Trophoblast cell (in vitro differentiated cells and primary cell): ENCODE measurements around the gene AKNA.
A peak's percentile ranks its signal among the peaks of the same experiment; 100 is the strongest.

Experiments used
- DNase-seq, 2 donors: peaks; one replicate each; pipeline ENCODE4 v3.0.0-alpha.2; 2016
- H2AFZ ChIP-seq: 2 replicates; pipeline ENCODE4 v1.6.1; 2013; ENCODE audit warnings: low read length, moderate library complexity, mild to moderate bottlenecking; ENCODE audit not compliant: insufficient read depth, poor library complexity
- H2AK5ac ChIP-seq: 2 replicates; pipeline ENCODE4 v1.6.1; 2013; ENCODE audit warnings: mild to moderate bottlenecking, low read length
- H2BK120ac ChIP-seq: 2 replicates; pipeline ENCODE4 v1.6.1; 2013; ENCODE audit warnings: low read length, mild to moderate bottlenecking, moderate library complexity; ENCODE audit not compliant: insufficient read depth, poor library complexity
- H2BK12ac ChIP-seq: 2 replicates; pipeline ENCODE4 v1.6.1; 2013; ENCODE audit warnings: mild to moderate bottlenecking, low read length, moderate library complexity
- H2BK5ac ChIP-seq: 2 replicates; pipeline ENCODE4 v1.6.1; 2013; ENCODE audit warnings: low read length, low read depth, moderate library complexity, mild to moderate bottlenecking; ENCODE audit not compliant: poor library complexity
- H3K14ac ChIP-seq: 2 replicates; pipeline ENCODE4 v1.6.1; 2013; ENCODE audit warnings: mild to moderate bottlenecking, low read length
- H3K18ac ChIP-seq: 2 replicates; pipeline ENCODE4 v1.6.1; 2013; ENCODE audit warnings: mild to moderate bottlenecking, low read length
- H3K23ac ChIP-seq: 2 replicates; pipeline ENCODE4 v1.6.1; 2013; ENCODE audit warnings: low read length
- H3K27ac ChIP-seq: 2 replicates; pipeline ENCODE4 v1.5.1; 2013; ENCODE audit warnings: low read depth, mild to moderate bottlenecking, inconsistent platforms, low read length, moderate library complexity
- H3K27me3 ChIP-seq: 2 replicates; pipeline ENCODE4 v1.6.1; 2013; ENCODE audit warnings: inconsistent platforms, mild to moderate bottlenecking, low read length, moderate library complexity; ENCODE audit not compliant: insufficient read depth
- H3K36me3 ChIP-seq, 2 experiments: 1 replicate in 1 of 2; 2 replicates in 1 of 2; pipeline ENCODE4 v1.6.1; 2013; ENCODE audit warnings: low read length in 2 of 2, mild to moderate bottlenecking in 2 of 2, moderate library complexity in 1 of 2; ENCODE audit not compliant: insufficient read depth in 2 of 2, control insufficient read depth in 1 of 2
- H3K4ac ChIP-seq: 2 replicates; pipeline ENCODE4 v1.6.1; 2013; ENCODE audit warnings: low read depth, mild to moderate bottlenecking, low read length, moderate library complexity
- H3K4me1 ChIP-seq, 2 experiments: 1 replicate in 1 of 2; 2 replicates in 1 of 2; pipeline ENCODE4 v1.6.1; 2013; ENCODE audit warnings: low read length in 2 of 2, mild to moderate bottlenecking in 2 of 2, moderate library complexity in 1 of 2; ENCODE audit not compliant: insufficient read depth in 2 of 2, control insufficient read depth in 1 of 2
- H3K4me2 ChIP-seq: 2 replicates; pipeline ENCODE4 v1.6.1; 2013; ENCODE audit warnings: inconsistent platforms, mild to moderate bottlenecking, low read length, moderate library complexity
- H3K4me3 ChIP-seq: 2 replicates; pipeline ENCODE4 v1.5.1; 2013; ENCODE audit warnings: mild to moderate bottlenecking, low read depth, low read length, inconsistent platforms
- H3K79me1 ChIP-seq: one replicate; pipeline ENCODE4 v1.6.1; 2013; ENCODE audit warnings: low read length
- H3K79me2 ChIP-seq: 2 replicates; pipeline ENCODE4 v1.6.1; 2013; ENCODE audit warnings: low read length, mild to moderate bottlenecking; ENCODE audit not compliant: control insufficient read depth, insufficient read depth, poor library complexity
- H3K9ac ChIP-seq: 2 replicates; pipeline ENCODE4 v1.6.1; 2013; ENCODE audit warnings: mild to moderate bottlenecking, low read length
- H3K9me3 ChIP-seq: 2 replicates; pipeline ENCODE4 v1.6.1; 2013; ENCODE audit warnings: low read depth, mild to moderate bottlenecking, control low read depth, inconsistent platforms, low read length; ENCODE audit not compliant: insufficient read depth
- H4K12ac ChIP-seq: 2 replicates; pipeline ENCODE4 v1.6.1; 2013; ENCODE audit warnings: low read depth, mild to moderate bottlenecking, low read length, moderate library complexity
- H4K8ac ChIP-seq: 2 replicates; pipeline ENCODE4 v1.6.1; 2013; ENCODE audit warnings: low read depth, mild to moderate bottlenecking, low read length, moderate library complexity
- H4K91ac ChIP-seq: one replicate; pipeline ENCODE4 v1.6.1; 2013; ENCODE audit warnings: low read depth, mild to moderate bottlenecking, low read length, moderate library complexity
- WGBS: extraction: QIAGEN DNeasy Blood & Tissue Kit; methylation state at CpG from one replicate; pipeline ENCODE4 v1.1.7; 2013; ENCODE audit warnings: missing lambda C conversion rate; ENCODE audit not compliant: insufficient read length, insufficient coverage; ENCODE audit errors: extremely low coverage; 5-methylcytosine and 5-hydroxymethylcytosine counted together

AKNA gene

GRCh38 chr9:114304416-114305188 is 83.2 kb downstream of the AKNA start:
- WGBS = no CpG with 5 or more reads among the region's 10 CpGs
- Histone ChIP-seq H3K79me2 (no peaks in the 10 kb centered on the region), H4K8ac (no peak overlapping the region), H3K4me1 (no peaks in the 10 kb centered on the region), H2BK5ac (no peak overlapping the region), H2AK5ac (no peak overlapping the region), H3K79me1 (no peaks in the 10 kb centered on the region), H4K91ac (no peak overlapping the region), H4K12ac (no peak overlapping the region), H3K18ac (no peak overlapping the region), H3K14ac (no peak overlapping the region), H2AFZ (no peak overlapping the region), H3K4me3 (no peak overlapping the region), H3K9me3 (no peaks in the 10 kb centered on the region), H3K27ac (no peak overlapping the region), H3K27me3 (no peaks in the 10 kb centered on the region), H3K4me2 (no peak overlapping the region), H2BK12ac (no peak overlapping the region), H3K9ac (no peak overlapping the region), H3K23ac (no peak overlapping the region), H2BK120ac (no peak overlapping the region), H3K4ac (no peak overlapping the region), H3K36me3 (peaks cover 67 to 76% of the 10 kb centered on the region in 2 experiments)
- DNase-seq = no peak

- H4K12ac ChIP-seq = no peak overlapping the region
- peaks cover 69 to 78% of the 10 kb centered on the region in 2 experiments for H3K36me3 ChIP-seq
- H3K18ac ChIP-seq = no peak overlapping the region
- no peak overlapping the region for H2BK5ac ChIP-seq
- no peak overlapping the region for H2AK5ac ChIP-seq
- H3K79me1 ChIP-seq = no peaks in the 10 kb centered on the region
- no peak overlapping the region for H4K8ac ChIP-seq
- no peak overlapping the region for H2BK120ac ChIP-seq
- peaks cover 0 to 3% of the 10 kb centered on the region in 2 experiments for H3K4me1 ChIP-seq
- no peaks in the 10 kb centered on the region for H3K27me3 ChIP-seq
- no peak overlapping the region for H2BK12ac ChIP-seq
- no peak overlapping the region for H3K14ac ChIP-seq
- H3K79me2 ChIP-seq = no peaks in the 10 kb centered on the region
- H3K4me3 ChIP-seq = no peak overlapping the region
- H3K23ac ChIP-seq = no peak overlapping the region
- no peak overlapping the region for H3K27ac ChIP-seq
- no peak overlapping the region for H4K91ac ChIP-seq
- H3K9me3 ChIP-seq = no peaks in the 10 kb centered on the region
- peak; percentile 38 to 44 for DNase-seq
- H3K9ac ChIP-seq = no peak overlapping the region
- WGBS = no CpG with 5 or more reads among the region's 4 CpGs
- no peak overlapping the region for H3K4me2 ChIP-seq
- no peak overlapping the region for H3K4ac ChIP-seq
- no peak overlapping the region for H2AFZ ChIP-seq
Observed at GRCh38 chr9:114303977-114304376, 83.8 kb downstream of the AKNA start.

DNA sequence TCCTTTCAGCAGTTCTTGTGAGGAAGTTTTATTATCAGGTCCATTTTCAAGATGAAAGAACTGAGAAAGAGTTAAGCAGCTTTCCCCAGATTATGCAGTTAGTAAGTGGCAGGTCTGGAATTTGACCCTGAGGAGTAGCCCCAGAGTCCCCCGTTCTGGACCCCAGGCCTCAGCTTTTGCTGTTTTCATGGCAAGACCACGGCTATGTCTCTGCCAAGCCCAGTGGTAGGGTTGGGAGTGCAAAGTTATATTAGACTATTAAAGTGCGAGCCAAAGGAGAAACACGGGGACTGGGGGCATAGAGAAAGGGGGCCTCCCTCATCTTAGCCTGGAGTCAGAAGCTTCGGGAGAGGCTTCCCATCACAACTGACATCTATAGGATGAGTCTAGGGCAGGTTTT is 84.2 kb downstream of the AKNA start:
- no peak overlapping the region for H3K4me3 ChIP-seq
- H3K4ac ChIP-seq = no peak overlapping the region
- H3K27me3 ChIP-seq = no peaks in the 10 kb centered on the region
- H2AFZ ChIP-seq = no peak overlapping the region
- no peak overlapping the region for H3K27ac ChIP-seq
- WGBS = no CpG with 5 or more reads among the region's 5 CpGs
- H3K79me1 ChIP-seq = no peaks in the 10 kb centered on the region
- no peak overlapping the region for H2BK120ac ChIP-seq
- no peak overlapping the region for H3K9ac ChIP-seq
- H2BK5ac ChIP-seq = no peak overlapping the region
- no peak for DNase-seq
- peaks cover 0 to 3% of the 10 kb centered on the region in 2 experiments for H3K4me1 ChIP-seq
- no peaks in the 10 kb centered on the region for H3K79me2 ChIP-seq
- H4K12ac ChIP-seq = no peak overlapping the region
- H3K23ac ChIP-seq = no peak overlapping the region
- H3K36me3 ChIP-seq = peaks cover 66 to 75% of the 10 kb centered on the region in 2 experiments
- H3K18ac ChIP-seq = no peak overlapping the region
- H4K91ac ChIP-seq = no peak overlapping the region
- H2AK5ac ChIP-seq = no peak overlapping the region
- H3K14ac ChIP-seq = no peak overlapping the region
- H3K4me2 ChIP-seq = no peak overlapping the region
- H4K8ac ChIP-seq = no peak overlapping the region
- H2BK12ac ChIP-seq = no peak overlapping the region
- H3K9me3 ChIP-seq = no peaks in the 10 kb centered on the region

DNA sequence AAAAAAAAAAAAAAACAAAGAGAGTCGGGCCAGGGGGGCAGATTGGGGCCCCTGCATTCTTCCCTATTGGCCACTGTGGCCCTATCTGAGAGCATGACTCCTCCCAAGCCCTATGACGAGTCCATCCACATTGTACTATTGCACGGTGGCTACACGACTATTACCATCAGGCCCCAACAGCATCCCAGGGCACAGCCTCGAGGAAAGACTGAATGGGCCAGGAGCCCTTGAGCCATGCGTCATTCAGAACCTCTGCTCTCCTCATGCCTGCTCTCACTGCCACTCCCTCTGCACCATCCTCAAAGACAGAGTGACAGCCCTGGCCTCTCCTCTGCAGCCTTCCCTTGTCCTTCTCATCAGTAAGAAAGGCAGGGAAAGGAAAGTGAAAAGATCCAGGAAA is 85.1 kb downstream of the AKNA start:
- Histone ChIP-seq H3K9ac (no peak overlapping the region), H3K4me1 (peaks cover 0 to 3% of the 10 kb centered on the region in 2 experiments), H2BK5ac (no peak overlapping the region), H2BK120ac (no peak overlapping the region), H3K4ac (no peak overlapping the region), H3K27ac (no peak overlapping the region), H4K91ac (no peak overlapping the region), H3K23ac (no peak overlapping the region), H3K79me2 (no peaks in the 10 kb centered on the region), H3K4me3 (no peak overlapping the region), H3K14ac (no peak overlapping the region), H4K8ac (no peak overlapping the region), H3K9me3 (no peaks in the 10 kb centered on the region), H2BK12ac (no peak overlapping the region), H4K12ac (no peak overlapping the region), H3K18ac (no peak overlapping the region), H3K36me3 (peaks cover 60 to 68% of the 10 kb centered on the region in 2 experiments), H3K4me2 (no peak overlapping the region), H3K79me1 (no peaks in the 10 kb centered on the region), H3K27me3 (no peaks in the 10 kb centered on the region), H2AFZ (no peak overlapping the region), H2AK5ac (no peak overlapping the region)
- WGBS = no CpG with 5 or more reads among the region's 6 CpGs
- DNase-seq = no peak
